Esophagus squamous epithelium (tissue), 4 donors: ENCODE data around the gene CATSPERE. TPM values are rescaled to one million over a fixed set of nuclear protein-coding genes. Genes with fewer than 3 reads are reported as not detected.

Experiments used
- small RNA-seq, 4 donors: library from RNA; depleted of rRNA; stranded (forward); fragments of <200 nt; gene quantifications; one replicate each; pipeline ENCODE3, GENCODE V24; 2016
- total RNA-seq, 4 donors: library from RNA; depleted of rRNA; stranded (reverse); fragments of >200 nt; gene quantifications; one replicate each; pipeline ENCODE4 v1.1.0, GENCODE V29; 2016

CATSPERE gene
- total RNA-seq, 4 donors from 2014 or later, result 0.23 to 2.7 (median 0.44) TPM

Small RNA genes within 50 kb of the gene (small RNA-seq; reads per million reads assigned to genes)
- 0 reads per million in 4 donors for gene CYCSP5

Other genes starting within 250 kb of the CATSPERE start
- gene ADSS2, start 9.4 kb upstream of the CATSPERE start, total RNA-seq, result 10 to 100 TPM; 22.1 to 59.5 (median 35.4) TPM
- gene DESI2, start 191.9 kb downstream of the CATSPERE start, total RNA-seq, result 10 to 100 TPM; 18.8 to 32.0 (median 30.4) TPM